Adipocyte (in vitro differentiated cells): ENCODE measurements around the gene RAB26.

Experiments used
- DNase-seq: peaks from one replicate; pipeline ENCODE4 v3.0.0-alpha.2; 2015; ENCODE audit warnings: low read depth
- H3K27me3 ChIP-seq: replicated peaks from 2 replicates; pipeline ENCODE4 v1.7.0; 2013; ENCODE audit warnings: mild to moderate bottlenecking, low read length, moderate library complexity; ENCODE audit not compliant: control insufficient read depth, insufficient read depth
- H3K36me3 ChIP-seq: 2 replicates; pipeline ENCODE4 v1.7.0; 2013; ENCODE audit warnings: low read length, mild to moderate bottlenecking, moderate library complexity; ENCODE audit not compliant: control insufficient read depth, insufficient read depth, severe bottlenecking
- H3K4me1 ChIP-seq: 2 replicates; pipeline ENCODE4 v1.7.0; 2013; ENCODE audit warnings: mild to moderate bottlenecking, low read length, moderate library complexity; ENCODE audit not compliant: control insufficient read depth, insufficient read depth
- H3K4me3 ChIP-seq: 2 replicates; pipeline ENCODE4 v1.7.0; 2013; ENCODE audit warnings: mild to moderate bottlenecking, low read length, moderate library complexity
- H3K9ac ChIP-seq: 2 replicates; pipeline ENCODE4 v1.7.0; 2013; ENCODE audit warnings: mild to moderate bottlenecking, low read length, moderate library complexity
- H3K9me3 ChIP-seq: 2 replicates; pipeline ENCODE4 v1.7.0; 2013; ENCODE audit warnings: mild to moderate bottlenecking, low read length, moderate library complexity; ENCODE audit not compliant: control insufficient read depth

Gene RAB26

GRCh38 chr16:2176047-2176446 is 27.6 kb downstream of the RAB26 start:
- Histone ChIP-seq H3K9me3 (no peaks in the 10 kb centered on the region), H3K4me1 (no peaks in the 10 kb centered on the region), H3K36me3 (peaks cover 46% of the 10 kb centered on the region), H3K4me3 (no peak overlapping the region), H3K9ac (no peak overlapping the region), H3K27me3 (no peaks in the 10 kb centered on the region)
- DNase-seq, result no peak

DNA sequence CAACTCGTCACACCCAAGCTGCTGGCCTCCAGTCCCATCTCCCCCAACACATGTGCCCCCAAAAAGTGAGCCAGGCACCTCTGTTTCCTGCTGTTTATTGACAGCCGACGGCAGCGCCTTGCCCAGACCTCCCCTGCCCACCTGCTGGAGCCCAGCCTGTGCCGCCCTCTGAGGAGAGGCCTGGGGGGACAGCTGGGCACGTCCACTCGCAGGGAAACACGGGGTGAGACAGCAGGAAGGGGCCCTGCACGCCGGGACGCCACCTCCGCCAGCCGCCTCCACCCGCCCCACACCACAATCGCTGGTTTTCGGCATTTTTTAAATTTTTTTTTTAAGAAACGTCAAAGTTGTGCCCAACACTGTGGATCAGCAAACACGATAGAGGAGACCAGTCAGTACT is 28.7 kb downstream of the RAB26 start:
- Histone ChIP-seq H3K9me3 (no peaks in the 10 kb centered on the region), H3K9ac (no peak overlapping the region), H3K27me3 (no peaks in the 10 kb centered on the region), H3K4me3 (no peak overlapping the region), H3K4me1 (no peaks in the 10 kb centered on the region), H3K36me3 (peaks cover 41% of the 10 kb centered on the region)
- no peak for DNase-seq

GRCh38 chr16:2177561-2177960 is 29.1 kb downstream of the RAB26 start:
- H3K4me1 ChIP-seq, result no peaks in the 10 kb centered on the region
- H3K4me3 ChIP-seq, result no peak overlapping the region
- no peaks in the 10 kb centered on the region for H3K27me3 ChIP-seq
- H3K9me3 ChIP-seq, result no peaks in the 10 kb centered on the region
- no peak overlapping the region for H3K9ac ChIP-seq
- DNase-seq, result no peak
- H3K36me3 ChIP-seq, result peaks cover 39% of the 10 kb centered on the region

GRCh38 chr16:2178321-2179106 is 30.1 kb downstream of the RAB26 start:
- H3K9ac ChIP-seq, result no peak overlapping the region
- no peaks in the 10 kb centered on the region for H3K4me1 ChIP-seq
- no peaks in the 10 kb centered on the region for H3K9me3 ChIP-seq
- no peaks in the 10 kb centered on the region for H3K27me3 ChIP-seq
- peaks cover 30% of the 10 kb centered on the region for H3K36me3 ChIP-seq
- H3K4me3 ChIP-seq, result no peak overlapping the region
- peak; percentile 11 for DNase-seq

- no peak overlapping the region for H3K9ac ChIP-seq
- DNase-seq, result no peak
- H3K4me3 ChIP-seq, result no peak overlapping the region
- no peaks in the 10 kb centered on the region for H3K4me1 ChIP-seq
- H3K36me3 ChIP-seq, result peaks cover 26% of the 10 kb centered on the region
- H3K27me3 ChIP-seq, result no peaks in the 10 kb centered on the region
- no peaks in the 10 kb centered on the region for H3K9me3 ChIP-seq
These were observed 30.7 kb downstream of the RAB26 start for GRCh38 chr16:2179107-2179501.

DNA sequence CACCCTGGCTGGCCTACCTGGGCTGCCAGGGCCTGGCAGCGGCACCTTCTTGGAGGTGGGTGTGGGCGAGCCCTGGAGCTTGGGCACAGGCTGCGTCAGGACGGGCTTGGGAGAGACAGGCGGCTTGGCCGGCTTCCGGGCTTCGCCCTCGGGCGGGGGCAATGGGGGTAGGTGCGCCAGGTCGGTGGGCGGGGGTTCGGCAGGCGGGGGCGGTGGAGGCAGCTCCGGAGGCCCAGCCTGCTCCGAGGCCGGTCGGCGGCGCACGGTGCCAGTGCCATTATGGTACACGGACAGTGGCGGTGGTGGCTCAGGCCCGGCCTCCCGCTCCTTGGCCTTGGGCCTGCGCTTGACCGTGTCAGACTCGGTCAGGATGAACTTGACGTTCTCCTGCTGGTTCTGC is 31.2 kb downstream of the RAB26 start:
- Histone ChIP-seq H3K9me3 (no peaks in the 10 kb centered on the region), H3K36me3 (peaks cover 22% of the 10 kb centered on the region), H3K9ac (no peak overlapping the region), H3K4me3 (no peak overlapping the region), H3K4me1 (no peaks in the 10 kb centered on the region), H3K27me3 (no peaks in the 10 kb centered on the region)
- no peak for DNase-seq

DNA sequence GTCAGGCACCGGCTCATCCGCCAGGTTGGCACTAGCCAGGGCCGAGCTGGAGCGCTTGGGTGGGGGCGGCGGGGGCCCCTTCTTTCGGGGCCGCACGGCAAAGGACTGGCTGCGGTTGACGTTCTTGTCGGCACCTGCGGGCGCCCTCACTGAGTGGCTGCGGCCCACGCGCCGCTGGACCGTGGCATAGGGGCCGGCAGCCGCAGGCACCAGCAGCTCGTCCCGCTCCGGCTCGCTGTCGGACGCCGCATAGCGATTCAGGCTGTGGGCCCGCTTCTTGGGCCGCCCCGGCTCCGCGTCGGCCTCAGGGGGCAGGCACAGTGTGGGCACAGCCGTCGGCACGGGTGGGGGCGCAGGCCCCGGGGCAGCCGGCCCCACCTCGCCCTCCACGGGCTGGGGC is 32.0 kb downstream of the RAB26 start:
- Histone ChIP-seq H3K4me1 (no peaks in the 10 kb centered on the region), H3K9ac (no peak overlapping the region), H3K4me3 (no peak overlapping the region), H3K36me3 (peaks cover 13% of the 10 kb centered on the region), H3K27me3 (no peaks in the 10 kb centered on the region), H3K9me3 (no peaks in the 10 kb centered on the region)
- DNase-seq, result no peak

DNA sequence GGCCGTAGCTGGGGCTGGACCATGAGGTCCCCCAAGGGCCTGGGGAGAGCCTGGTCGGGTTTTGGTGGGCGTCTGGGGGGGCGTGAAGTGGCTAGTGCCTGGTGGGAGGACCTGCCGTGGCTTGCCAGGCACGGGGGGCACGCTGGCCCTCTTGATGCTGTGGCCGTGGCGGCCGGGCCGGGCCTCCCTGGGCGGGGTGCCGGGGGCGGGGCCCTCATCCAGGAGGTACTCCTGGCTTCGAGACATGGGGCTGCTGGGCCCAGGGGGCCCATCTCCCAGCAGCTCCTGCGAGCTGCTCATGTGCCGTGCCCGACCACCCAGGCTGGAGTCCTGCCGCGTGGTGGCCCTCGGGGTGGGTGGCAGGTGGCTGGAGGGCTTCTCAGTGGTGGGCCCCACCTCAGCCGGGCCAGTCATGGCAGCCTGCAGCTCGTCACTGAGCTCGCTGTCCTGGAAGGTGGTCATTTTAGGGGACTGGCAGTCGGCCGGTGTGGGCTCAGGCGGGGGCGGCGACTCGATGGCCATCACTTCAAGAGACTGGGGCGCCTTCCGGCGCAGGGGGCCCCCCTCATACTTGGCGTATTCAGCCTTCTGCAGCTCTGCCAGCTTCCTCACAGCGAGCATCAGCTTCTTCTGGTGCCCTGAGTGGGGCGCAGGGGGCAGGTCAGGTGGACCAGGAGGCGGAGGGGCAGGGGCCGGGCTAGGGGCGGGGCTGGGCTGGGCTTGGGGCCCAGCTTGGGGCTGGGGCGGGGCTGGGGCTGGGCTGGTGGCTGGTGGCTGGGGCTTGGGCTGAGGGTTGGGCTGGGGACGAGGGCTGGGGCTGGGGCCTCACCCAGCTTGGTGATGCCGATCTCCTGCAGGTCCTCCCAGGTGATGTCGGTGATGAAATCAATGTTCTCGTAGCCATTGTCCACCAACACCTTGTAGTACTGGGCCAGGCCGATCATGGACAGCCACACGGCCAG is 32.8 kb downstream of the RAB26 start:
- no peaks in the 10 kb centered on the region for H3K9me3 ChIP-seq
- no peak for DNase-seq
- H3K4me3 ChIP-seq, result no peak overlapping the region
- H3K27me3 ChIP-seq, result no peaks in the 10 kb centered on the region
- H3K4me1 ChIP-seq, result no peaks in the 10 kb centered on the region
- H3K9ac ChIP-seq, result no peak overlapping the region
- peaks cover 5% of the 10 kb centered on the region for H3K36me3 ChIP-seq

- Histone ChIP-seq H3K4me1 (no peaks in the 10 kb centered on the region), H3K9me3 (no peaks in the 10 kb centered on the region), H3K4me3 (no peak overlapping the region), H3K27me3 (no peaks in the 10 kb centered on the region), H3K9ac (no peak overlapping the region), H3K36me3 (peaks cover 3% of the 10 kb centered on the region)
- DNase-seq, result no peak
These were observed 33.5 kb downstream of the RAB26 start for GRCh38 chr16:2181952-2182351.

DNA sequence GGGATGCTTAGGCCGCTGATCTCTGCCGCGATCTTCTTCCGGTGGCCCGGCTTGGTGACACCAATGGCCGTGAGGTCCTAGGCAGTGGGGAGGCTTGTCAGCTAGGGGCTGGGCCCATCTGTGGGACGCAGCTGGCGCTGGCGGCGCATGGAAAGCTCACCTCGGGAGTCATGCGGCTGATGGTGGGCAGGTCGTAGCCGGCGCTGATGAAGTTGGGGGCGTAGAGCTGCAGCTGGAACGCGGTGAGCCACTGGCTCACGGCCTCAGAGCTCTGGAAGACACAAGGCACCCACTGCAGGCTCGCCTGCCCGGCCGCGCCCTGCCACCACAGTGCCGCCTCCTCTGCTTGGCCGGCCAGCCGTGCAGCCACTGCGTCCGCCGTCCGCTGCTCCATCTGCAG is 35.2 kb downstream of the RAB26 start:
- DNase-seq, result no peak
- Histone ChIP-seq H3K9ac (no peak overlapping the region), H3K4me1 (no peaks in the 10 kb centered on the region), H3K27me3 (no peaks in the 10 kb centered on the region), H3K4me3 (no peak overlapping the region), H3K36me3 (no peaks in the 10 kb centered on the region), H3K9me3 (no peaks in the 10 kb centered on the region)

- Histone ChIP-seq H3K4me1 (no peaks in the 10 kb centered on the region), H3K4me3 (no peak overlapping the region), H3K36me3 (no peaks in the 10 kb centered on the region), H3K27me3 (no peaks in the 10 kb centered on the region), H3K9me3 (no peaks in the 10 kb centered on the region), H3K9ac (no peak overlapping the region)
- DNase-seq, result no peak
These were observed 35.9 kb downstream of the RAB26 start for GRCh38 chr16:2184346-2184745.
